Activated CD8-positive, alpha-beta memory T cell treated with anti-CD3 and anti-CD28 coated beads, Interleukin-2, amount 50 U/mL, for 4 hours (primary cell): ENCODE results near the gene SH3PXD2A.

Experiments used
- DNase-seq: peaks from one replicate; pipeline ENCODE4 v3.0.0-alpha.2; 2020

SH3PXD2A gene

GRCh38 chr10:103698266-103698665, 157.1 kb downstream of the SH3PXD2A start:
- DNase-seq = no peak

GRCh38 chr10:103697787-103698186, 157.6 kb downstream of the SH3PXD2A start:
- no peak for DNase-seq

GRCh38 chr10:103696411-103697145, 158.8 kb downstream of the SH3PXD2A start:
- peak; percentile 65 for DNase-seq

GRCh38 chr10:103696094-103696410, 159.3 kb downstream of the SH3PXD2A start:
- DNase-seq = no peak

- DNase-seq = no peak
Measured at GRCh38 chr10:103695584-103696005, 159.8 kb downstream of the SH3PXD2A start.

- no peak for DNase-seq
Measured at GRCh38 chr10:103693812-103694205, 161.6 kb downstream of the SH3PXD2A start.

- DNase-seq = peak; percentile 30
Measured at GRCh38 chr10:103692952-103693811, 162.2 kb downstream of the SH3PXD2A start.

- DNase-seq = peak; percentile 26
Measured at GRCh38 chr10:103692436-103692951, 162.9 kb downstream of the SH3PXD2A start.

- DNase-seq = no peak
Measured at GRCh38 chr10:103691723-103692435, 163.5 kb downstream of the SH3PXD2A start.

- DNase-seq = no peak
Measured at GRCh38 chr10:103691267-103691666, 164.1 kb downstream of the SH3PXD2A start.

GRCh38 chr10:103690281-103690680, 165.1 kb downstream of the SH3PXD2A start:
- DNase-seq = no peak

GRCh38 chr10:103688491-103688890, 166.9 kb downstream of the SH3PXD2A start:
- DNase-seq = no peak

- DNase-seq = no peak
Measured at GRCh38 chr10:103687718-103688117, 167.7 kb downstream of the SH3PXD2A start.

- DNase-seq = no peak
Measured at GRCh38 chr10:103687172-103687571, 168.2 kb downstream of the SH3PXD2A start.

- DNase-seq = peak; percentile 77
Measured at GRCh38 chr10:103685880-103686669, 169.3 kb downstream of the SH3PXD2A start.

- DNase-seq = no peak
Measured at GRCh38 chr10:103683851-103684250, 171.5 kb downstream of the SH3PXD2A start.

- no peak for DNase-seq
Measured at GRCh38 chr10:103682631-103683030, 172.7 kb downstream of the SH3PXD2A start.

- DNase-seq = no peak
Measured at GRCh38 chr10:103681617-103682399, 173.6 kb downstream of the SH3PXD2A start.

GRCh38 chr10:103680869-103681236, 174.5 kb downstream of the SH3PXD2A start:
- no peak for DNase-seq

- DNase-seq = no peak
Measured at GRCh38 chr10:103679096-103679790, 176.1 kb downstream of the SH3PXD2A start.

- peak; percentile 76 for DNase-seq
Measured at GRCh38 chr10:103678178-103678526, 177.2 kb downstream of the SH3PXD2A start.
